A673 (cell line): Measurements from ENCODE around the gene CAAP1. TPM values are rescaled to one million over a fixed set of nuclear protein-coding genes. Genes with fewer than 3 reads are reported as not detected.

ENCODE experiments used
- BruUV-seq: library from RNA; stranded (reverse); fragments of 400-500 nt; replicated peaks from 2 replicates; lab custom pipeline; 2021; lab: Mats Ljungman, UMichigan
- CTCF ChIA-PET: fragments of 300-600 bp; sonication (Branson Sonifier 250); formaldehyde crosslinking; loops from one replicate; lab custom pipeline; 2022; ENCODE audit warnings: antibody characterized with exemption; lab: Charles Lee
- POLR2A ChIA-PET: fragments of 300-600 bp; sonication (Branson Sonifier 250); formaldehyde crosslinking; loops from one replicate; lab custom pipeline; 2022; ENCODE audit warnings: antibody characterized with exemption; ENCODE audit not compliant: low non-redundant PET; lab: Charles Lee
- DNase-seq: peaks from one replicate; pipeline ENCODE4 v3.0.0-alpha.2; 2015; ENCODE audit warnings: low spot score
- H3K27ac ChIP-seq: fragments of 200-600 bp; sonication (generic); 2 replicates; pipeline ENCODE4 v1.5.1; 2016; ENCODE audit warnings: mixed run types, low read depth, mild to moderate bottlenecking, mixed read lengths, antibody characterized with exemption, low read length; ENCODE audit not compliant: poor library complexity, severe bottlenecking
- H3K27me3 ChIP-seq: fragments of 200-600 bp; sonication (generic); replicated peaks from 2 replicates; pipeline ENCODE4 v1.6.1; 2017; ENCODE audit warnings: mixed run types, low read depth, mild to moderate bottlenecking, mixed read lengths, antibody characterized with exemption, low read length; ENCODE audit not compliant: insufficient read depth, poor library complexity
- H3K36me3 ChIP-seq: fragments of 200-600 bp; sonication (generic); 2 replicates; pipeline ENCODE4 v1.6.1; 2016; ENCODE audit warnings: mixed run types, mild to moderate bottlenecking, mixed read lengths, antibody characterized with exemption, low read length; ENCODE audit not compliant: insufficient read depth, poor library complexity, severe bottlenecking
- H3K4me1 ChIP-seq: fragments of 200-600 bp; sonication (generic); 2 replicates; pipeline ENCODE4 v1.6.1; 2017; ENCODE audit warnings: mixed run types, mild to moderate bottlenecking, mixed read lengths, antibody characterized with exemption, low read length; ENCODE audit not compliant: insufficient read depth, poor library complexity, severe bottlenecking
- H3K4me3 ChIP-seq: fragments of 200-600 bp; sonication (generic); 2 replicates; pipeline ENCODE4 v1.5.1; 2016; ENCODE audit warnings: low read depth, mixed run types, mild to moderate bottlenecking, mixed read lengths, low read length; ENCODE audit not compliant: poor library complexity, severe bottlenecking
- H3K9me3 ChIP-seq: fragments of 200-600 bp; sonication (generic); 2 replicates; pipeline ENCODE4 v1.6.1; 2016; ENCODE audit warnings: mixed run types, low read depth, mild to moderate bottlenecking, mixed read lengths, antibody characterized with exemption, low read length; ENCODE audit not compliant: poor library complexity, severe bottlenecking
- CTCF ChIP-seq: fragments of 300-800, 200-600 bp; sonication (generic); conservative IDR thresholded peaks from 2 replicates; pipeline ENCODE4 v1.5.1; 2017; ENCODE audit warnings: low read depth, mild to moderate bottlenecking, antibody characterized with exemption, low read length, moderate library complexity, mixed read lengths
- EZH2 ChIP-seq: fragments of 200-600 bp; sonication (generic); IDR thresholded peaks from 2 replicates; pipeline ENCODE4 v1.6.1; 2017; ENCODE audit warnings: borderline replicate concordance, low read depth, mild to moderate bottlenecking, mixed read lengths, antibody characterized with exemption, low read length; ENCODE audit not compliant: poor library complexity, severe bottlenecking
- intact Hi-C: fragments of 100-400 bp; cut with micrococcal nuclease; formaldehyde crosslinking; loops from one replicate; pipeline ENCODE4 v1.10.0; 2022; ENCODE audit not compliant: unreplicated experiment
- total RNA-seq: library from RNA; stranded (reverse); gene quantifications from 2 replicates; pipeline ENCODE4 v1.2.3, GENCODE V29; 2021

CAAP1 gene
- total RNA-seq, 1 experiment from 2014 or later = 9.1 TPM

- BruUV-seq = no TSS peak
- TF ChIP-seq CTCF (no peak), EZH2 (no peak)
- POLR2A ChIA-PET = no interaction called here
- intact Hi-C loops = no loop called here
- Histone ChIP-seq H3K4me3 (no peak overlapping the region), H3K27ac (no peak overlapping the region), H3K27me3 (no peaks in the 10 kb centered on the region), H3K9me3 (peaks cover 12% of the 10 kb centered on the region), H3K4me1 (peaks cover 11% of the 10 kb centered on the region), H3K36me3 (peaks cover 3% of the 10 kb centered on the region)
- DNase-seq = no peak
- CTCF ChIA-PET = no interaction called here
Measured at GRCh38 chr9:26937816-26938371, 45.3 kb upstream of the CAAP1 start.

GRCh38 chr9:26935847-26936246 is 43.2 kb upstream of the CAAP1 start:
- Histone ChIP-seq H3K9me3 (peaks cover 12% of the 10 kb centered on the region), H3K36me3 (peaks cover 3% of the 10 kb centered on the region), H3K27ac (peak overlapping the region; percentile 76), H3K4me3 (no peak overlapping the region), H3K27me3 (no peaks in the 10 kb centered on the region), H3K4me1 (peaks cover 11% of the 10 kb centered on the region)
- CTCF ChIA-PET = no interaction called here
- TF ChIP-seq CTCF = no peak
- no peak for TF ChIP-seq EZH2
- intact Hi-C loops = no loop called here
- POLR2A ChIA-PET = no interaction called here
- DNase-seq = no peak
- no TSS peak for BruUV-seq

DNA sequence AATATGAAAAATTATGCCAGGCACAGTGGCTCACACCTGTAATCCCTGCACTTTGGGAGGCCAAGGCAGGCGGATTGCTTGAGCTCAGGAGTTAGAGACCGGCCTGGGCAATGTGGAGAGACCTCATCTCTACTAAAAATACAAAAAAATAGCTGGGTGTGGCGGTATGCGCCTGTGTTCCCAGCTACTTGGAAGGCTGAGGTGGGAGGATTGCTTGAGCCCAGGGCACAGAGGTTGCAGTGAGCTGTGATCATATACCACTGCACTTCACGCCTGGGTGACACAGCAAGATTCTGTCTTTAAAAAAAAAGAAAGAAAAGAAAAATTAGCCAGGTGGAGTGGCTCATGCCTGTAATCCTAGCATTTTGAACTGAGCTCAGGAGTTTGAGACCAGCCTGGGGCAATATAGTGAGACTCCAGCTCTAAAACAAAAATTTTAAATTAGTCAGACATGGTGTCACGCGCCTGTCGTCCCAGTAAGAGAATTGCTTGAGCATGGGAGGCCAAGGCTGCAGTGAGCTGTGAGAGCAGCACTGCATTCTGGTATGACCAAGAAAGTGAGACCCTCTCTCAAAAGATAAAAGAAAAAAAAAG is 36.4 kb upstream of the CAAP1 start:
- intact Hi-C loops = no loop called here
- Histone ChIP-seq H3K27me3 (no peaks in the 10 kb centered on the region), H3K4me1 (no peaks in the 10 kb centered on the region), H3K4me3 (no peak overlapping the region), H3K9me3 (no peaks in the 10 kb centered on the region), H3K36me3 (peaks cover 17% of the 10 kb centered on the region), H3K27ac (no peak overlapping the region)
- BruUV-seq = no TSS peak
- POLR2A ChIA-PET = no interaction called here
- CTCF ChIA-PET = no interaction called here
- no peak for DNase-seq
- TF ChIP-seq CTCF (no peak), EZH2 (no peak)
